HG03520 (cell line): ENCODE data around the gene BLCAP.
"Not testable (repeated sequence)": the region's sequence is repeated elsewhere in the genome, so short reads cannot be mapped to it uniquely, and the experiment has no call there.

Experiments
- ATAC-seq: cut with Tn5 transposase; IDR thresholded peaks from one replicate; pipeline ENCODE4 v1.9.1; 2021; ENCODE audit warnings: mild to moderate bottlenecking, moderate library complexity; ENCODE audit not compliant: unreplicated experiment

Gene BLCAP

GRCh38 chr20:37558306-37558705 is 30.6 kb upstream of the BLCAP start:
- ATAC-seq, result no peak

- ATAC-seq, result no peak
Observed at GRCh38 chr20:37556538-37556937, 28.9 kb upstream of the BLCAP start.

- ATAC-seq, result not testable (repeated sequence)
Observed at GRCh38 chr20:37554721-37555298, 27.1 kb upstream of the BLCAP start.

- ATAC-seq, result no peak
Observed at GRCh38 chr20:37552415-37552814, 24.7 kb upstream of the BLCAP start.

- not testable (repeated sequence) for ATAC-seq
Observed at GRCh38 chr20:37551660-37552059, 24.0 kb upstream of the BLCAP start.

- ATAC-seq, result not testable (repeated sequence)
Observed at GRCh38 chr20:37550101-37550920, 22.6 kb upstream of the BLCAP start.

- no peak for ATAC-seq
Observed at GRCh38 chr20:37547912-37548311, 20.2 kb upstream of the BLCAP start.

- ATAC-seq, result no peak
Observed at GRCh38 chr20:37545516-37545915, 17.8 kb upstream of the BLCAP start.

- ATAC-seq, result no peak
Observed at GRCh38 chr20:37544386-37544785, 16.7 kb upstream of the BLCAP start.

- no peak for ATAC-seq
Observed at GRCh38 chr20:37543828-37544227, 16.2 kb upstream of the BLCAP start.

GRCh38 chr20:37542281-37542680 is 14.6 kb upstream of the BLCAP start:
- no peak for ATAC-seq

- ATAC-seq, result no peak
Observed at GRCh38 chr20:37541326-37541725, 13.7 kb upstream of the BLCAP start.

GRCh38 chr20:37540838-37541237 is 13.2 kb upstream of the BLCAP start:
- ATAC-seq, result not testable (repeated sequence)

- ATAC-seq, result no peak
Observed at GRCh38 chr20:37540001-37540400, 12.3 kb upstream of the BLCAP start.

- no peak for ATAC-seq
Observed at GRCh38 chr20:37539424-37539823, 11.7 kb upstream of the BLCAP start.

GRCh38 chr20:37538003-37538402 is 10.3 kb upstream of the BLCAP start:
- ATAC-seq, result no peak

GRCh38 chr20:37537505-37537904 is 9.8 kb upstream of the BLCAP start:
- no peak for ATAC-seq

GRCh38 chr20:37535443-37536132 is 7.9 kb upstream of the BLCAP start:
- ATAC-seq, result no peak

GRCh38 chr20:37534401-37535157 is 6.9 kb upstream of the BLCAP start:
- ATAC-seq, result peak; percentile 71

GRCh38 chr20:37533154-37533715 is 5.6 kb upstream of the BLCAP start:
- no peak for ATAC-seq

GRCh38 chr20:37531856-37532255 is 4.2 kb upstream of the BLCAP start:
- ATAC-seq, result no peak
